ENCODE measurements around the gene CCDC170.
"Not testable (repeated sequence)": the region's sequence is repeated elsewhere in the genome, so short reads cannot be mapped to it uniquely, and the experiment has no call there.

CCDC170 gene

GRCh38 chr6:151493804-151494234, at the start of gene CCDC170:
Gene CCDC170, plus strand, starts transcription at chr6:151494017. Its CDS starts 112 bp downstream, at chr6:151494129.
- no peaks in the 10 kb centered on the region for H3K36me3 ChIP-seq (ENCODE audit: control insufficient read depth, low read depth, low read length)
- H3K9ac ChIP-seq (ENCODE audit: low read length) = peak within 1 kb of the TSS; percentile 51
- peaks cover 42% of the 10 kb centered on the region for H3K27me3 ChIP-seq (ENCODE audit: control insufficient read depth, insufficient read depth, low read length)
- H3K27ac ChIP-seq (ENCODE audit: low read length) = no peak within 1 kb of the TSS
- H3K4me3 ChIP-seq (ENCODE audit: low read length) = peak within 1 kb of the TSS; percentile 76
- peaks cover 3% of the 10 kb centered on the region for H3K4me1 ChIP-seq (ENCODE audit: control insufficient read depth, low read depth, low read length)
- H3K9me3 ChIP-seq (ENCODE audit: control insufficient read depth, low read depth, low read length) = no peaks in the 10 kb centered on the region

- H3K9ac ChIP-seq (ENCODE audit: low read length) = no peak overlapping the region
- no peak overlapping the region for H3K4me3 ChIP-seq (ENCODE audit: low read length)
- H3K4me1 ChIP-seq (ENCODE audit: control insufficient read depth, low read depth, low read length) = no peaks in the 10 kb centered on the region
- peaks cover 15% of the 10 kb centered on the region for H3K36me3 ChIP-seq (ENCODE audit: control insufficient read depth, low read depth, low read length)
- no peak overlapping the region for H3K27ac ChIP-seq (ENCODE audit: low read length)
- H3K9me3 ChIP-seq (ENCODE audit: control insufficient read depth, low read depth, low read length) = no peaks in the 10 kb centered on the region
- H3K27me3 ChIP-seq (ENCODE audit: control insufficient read depth, insufficient read depth, low read length) = no peaks in the 10 kb centered on the region
Measured at GRCh38 chr6:151445482-151445881, 48.3 kb upstream of the CCDC170 start.

- no peak overlapping the region for H3K9ac ChIP-seq (ENCODE audit: low read length)
- peaks cover 15% of the 10 kb centered on the region for H3K36me3 ChIP-seq (ENCODE audit: control insufficient read depth, low read depth, low read length)
- H3K27me3 ChIP-seq (ENCODE audit: control insufficient read depth, insufficient read depth, low read length) = no peaks in the 10 kb centered on the region
- no peak overlapping the region for H3K4me3 ChIP-seq (ENCODE audit: low read length)
- no peaks in the 10 kb centered on the region for H3K4me1 ChIP-seq (ENCODE audit: control insufficient read depth, low read depth, low read length)
- no peak overlapping the region for H3K27ac ChIP-seq (ENCODE audit: low read length)
- H3K9me3 ChIP-seq (ENCODE audit: control insufficient read depth, low read depth, low read length) = no peaks in the 10 kb centered on the region
Measured at GRCh38 chr6:151447237-151447636, 46.6 kb upstream of the CCDC170 start.

DNA sequence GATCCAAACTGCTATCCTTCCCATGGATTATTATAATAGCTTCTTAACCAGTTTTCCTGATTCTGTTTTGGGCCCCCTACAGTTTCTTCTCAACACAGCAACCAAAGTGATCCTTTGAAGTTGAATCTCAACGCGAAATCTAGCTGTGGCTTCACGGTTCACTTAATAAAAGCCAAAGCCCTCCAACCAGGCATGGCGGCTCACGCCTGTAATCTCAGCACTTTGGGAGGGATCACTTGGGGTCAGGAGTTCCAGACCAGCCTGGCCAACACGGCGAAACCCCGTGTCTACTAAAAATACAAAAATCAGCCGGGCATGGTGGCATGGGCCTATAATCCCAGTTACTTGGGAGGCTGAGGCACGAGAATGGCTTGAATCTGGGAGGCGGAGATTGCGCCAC, 45.2 kb upstream of the CCDC170 start:
- H3K27ac ChIP-seq (ENCODE audit: low read length) = no peak overlapping the region
- no peak overlapping the region for H3K4me3 ChIP-seq (ENCODE audit: low read length)
- peaks cover 2% of the 10 kb centered on the region for H3K4me1 ChIP-seq (ENCODE audit: control insufficient read depth, low read depth, low read length)
- peaks cover 14% of the 10 kb centered on the region for H3K36me3 ChIP-seq (ENCODE audit: control insufficient read depth, low read depth, low read length)
- no peak overlapping the region for H3K9ac ChIP-seq (ENCODE audit: low read length)
- H3K27me3 ChIP-seq (ENCODE audit: control insufficient read depth, insufficient read depth, low read length) = no peaks in the 10 kb centered on the region
- H3K9me3 ChIP-seq (ENCODE audit: control insufficient read depth, low read depth, low read length) = no peaks in the 10 kb centered on the region

- not testable (repeated sequence) for H3K27me3 ChIP-seq (ENCODE audit: control insufficient read depth, insufficient read depth, low read length); H3K9me3 ChIP-seq (ENCODE audit: control insufficient read depth, low read depth, low read length); H3K36me3 ChIP-seq (ENCODE audit: control insufficient read depth, low read depth, low read length); H3K27ac ChIP-seq (ENCODE audit: low read length)
- H3K4me1 ChIP-seq (ENCODE audit: control insufficient read depth, low read depth, low read length) = peaks cover 15% of the 10 kb centered on the region
- peak overlapping the region; percentile 95 for H3K9ac ChIP-seq (ENCODE audit: low read length)
- peak overlapping the region; percentile 92 for H3K4me3 ChIP-seq (ENCODE audit: low read length)
Measured at GRCh38 chr6:151450928-151451327, 42.9 kb upstream of the CCDC170 start.

DNA sequence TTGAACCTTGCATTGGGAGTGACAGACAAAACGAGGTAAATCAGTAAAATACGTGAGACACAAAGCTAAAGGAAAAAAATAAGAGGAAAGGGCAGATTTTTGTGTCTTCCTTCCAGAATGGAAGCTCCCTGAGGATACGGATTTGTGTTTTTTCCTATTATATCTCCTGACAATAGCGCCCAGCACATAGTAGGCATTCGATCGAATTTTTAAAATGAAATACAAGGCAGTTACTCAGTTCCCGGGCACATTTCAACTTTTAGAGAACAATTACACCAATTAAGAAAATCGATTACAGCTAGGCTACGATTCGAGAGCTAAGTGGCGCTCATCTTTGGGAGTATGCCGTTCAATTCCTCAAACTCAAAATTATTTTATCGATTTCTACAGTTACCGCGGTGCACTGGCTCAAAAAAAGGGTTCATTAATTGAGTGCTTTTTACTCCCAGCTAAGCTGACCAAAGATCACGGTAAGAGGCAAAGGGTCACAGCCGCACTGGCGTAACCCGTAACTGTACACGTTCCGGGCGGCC, 42.3 kb upstream of the CCDC170 start:
- H3K36me3 ChIP-seq (ENCODE audit: control insufficient read depth, low read depth, low read length) = no peaks in the 10 kb centered on the region
- H3K4me1 ChIP-seq (ENCODE audit: control insufficient read depth, low read depth, low read length) = peaks cover 15% of the 10 kb centered on the region
- H3K4me3 ChIP-seq (ENCODE audit: low read length) = peak overlapping the region; percentile 92
- peak overlapping the region; percentile 41 for H3K27ac ChIP-seq (ENCODE audit: low read length)
- peak overlapping the region; percentile 95 for H3K9ac ChIP-seq (ENCODE audit: low read length)
- no peaks in the 10 kb centered on the region for H3K9me3 ChIP-seq (ENCODE audit: control insufficient read depth, low read depth, low read length)
- no peaks in the 10 kb centered on the region for H3K27me3 ChIP-seq (ENCODE audit: control insufficient read depth, insufficient read depth, low read length)

DNA sequence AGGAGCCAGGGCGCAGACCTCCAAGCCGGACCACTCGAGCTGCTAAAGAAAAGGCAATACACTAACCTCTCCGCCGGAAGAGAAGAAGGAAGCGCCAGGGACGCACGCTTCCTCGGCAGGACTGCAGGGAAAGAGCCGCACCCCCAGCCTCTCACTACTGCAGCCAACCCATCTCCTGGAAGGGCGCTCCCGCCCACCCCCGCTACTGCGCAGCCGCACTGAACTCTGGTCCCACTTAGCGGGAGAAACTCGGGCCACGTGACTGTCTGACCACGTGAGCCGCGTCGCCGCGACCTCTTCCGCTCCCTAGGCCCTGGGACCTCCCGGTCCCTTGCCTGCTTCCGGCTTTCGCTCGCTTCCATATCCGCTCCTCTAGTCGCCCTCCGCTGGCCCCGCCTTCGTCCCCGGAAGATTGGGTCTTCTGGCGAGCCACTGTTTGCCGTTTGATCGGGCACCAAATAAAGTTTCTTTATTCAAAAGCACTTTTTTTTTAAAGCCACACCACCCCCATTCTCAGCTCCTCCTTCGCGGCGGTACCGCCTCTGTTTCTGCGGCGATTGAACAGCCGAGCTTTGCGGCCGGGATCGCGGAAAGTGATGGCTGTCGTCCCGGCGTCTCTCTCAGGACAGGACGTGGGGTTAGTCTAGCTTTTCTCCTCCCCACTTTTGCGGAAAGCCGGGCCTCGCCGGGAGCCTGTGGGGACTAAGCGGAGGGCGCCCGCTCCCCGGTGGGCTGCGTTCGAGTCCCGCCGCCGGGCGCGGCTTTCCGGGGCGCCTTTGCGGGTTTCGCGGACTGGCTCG, 41.7 kb upstream of the CCDC170 start, which contains the start of gene RMND1:
RMND1 (minus strand) TSS at position 177 of the 800 bp plus-strand sequence. CDS start 6,315 bp downstream, outside the sequence.
- peaks cover 15% of the 10 kb centered on the region for H3K4me1 ChIP-seq (ENCODE audit: control insufficient read depth, low read depth, low read length)
- H3K27me3 ChIP-seq (ENCODE audit: control insufficient read depth, insufficient read depth, low read length) = no peaks in the 10 kb centered on the region
- peak within 1 kb of the TSS; percentile 64 for H3K27ac ChIP-seq (ENCODE audit: low read length)
- peak within 1 kb of the TSS; percentile 99 for H3K4me3 ChIP-seq (ENCODE audit: low read length)
- peak within 1 kb of the TSS; percentile 95 for H3K9ac ChIP-seq (ENCODE audit: low read length)
- H3K9me3 ChIP-seq (ENCODE audit: control insufficient read depth, low read depth, low read length) = no peaks in the 10 kb centered on the region
- H3K36me3 ChIP-seq (ENCODE audit: control insufficient read depth, low read depth, low read length) = peaks cover 4% of the 10 kb centered on the region

DNA sequence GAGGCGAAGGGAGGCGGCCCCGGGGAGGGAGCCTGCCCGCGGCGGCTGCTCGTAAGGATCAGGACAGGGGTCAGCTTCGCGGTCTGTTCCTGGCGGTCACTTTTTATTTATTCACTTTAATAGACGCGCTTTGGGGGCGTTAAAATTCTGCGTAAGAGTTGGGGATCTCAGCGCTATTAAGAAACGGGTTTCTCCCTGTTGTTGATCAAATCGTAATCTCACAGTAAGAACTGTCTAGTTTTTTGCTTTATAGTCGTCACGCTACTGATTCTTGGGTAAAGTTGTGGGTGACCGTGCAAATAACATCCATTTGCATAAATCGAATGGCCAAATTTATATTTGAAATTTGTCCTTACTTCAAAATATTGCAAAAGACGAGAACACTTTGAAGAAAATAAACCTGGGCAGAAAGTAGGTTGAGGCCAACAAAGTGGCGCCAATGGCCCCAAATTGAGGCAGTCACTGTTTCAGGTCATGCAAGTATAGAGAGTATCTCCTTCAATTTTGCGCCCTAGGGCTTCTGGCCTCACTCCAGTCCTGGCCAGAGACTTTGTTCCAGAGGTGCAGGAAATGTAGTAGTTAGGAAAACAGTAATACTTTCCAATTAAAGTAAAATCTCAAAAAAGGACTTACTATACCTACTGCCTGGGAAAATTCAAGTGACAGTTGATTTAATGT, 40.9 kb upstream of the CCDC170 start:
- H3K4me3 ChIP-seq (ENCODE audit: low read length) = peak overlapping the region; percentile 99
- peaks cover 15% of the 10 kb centered on the region for H3K4me1 ChIP-seq (ENCODE audit: control insufficient read depth, low read depth, low read length)
- H3K9ac ChIP-seq (ENCODE audit: low read length) = peak overlapping the region; percentile 91
- peak overlapping the region; percentile 64 for H3K27ac ChIP-seq (ENCODE audit: low read length)
- H3K9me3 ChIP-seq (ENCODE audit: control insufficient read depth, low read depth, low read length) = no peaks in the 10 kb centered on the region
- H3K27me3 ChIP-seq (ENCODE audit: control insufficient read depth, insufficient read depth, low read length) = no peaks in the 10 kb centered on the region
- peaks cover 4% of the 10 kb centered on the region for H3K36me3 ChIP-seq (ENCODE audit: control insufficient read depth, low read depth, low read length)

GRCh38 chr6:151455751-151456398, 37.9 kb upstream of the CCDC170 start:
- not testable (repeated sequence) for H3K9me3 ChIP-seq (ENCODE audit: control insufficient read depth, low read depth, low read length); H3K9ac ChIP-seq (ENCODE audit: low read length); H3K4me3 ChIP-seq (ENCODE audit: low read length); H3K27me3 ChIP-seq (ENCODE audit: control insufficient read depth, insufficient read depth, low read length); H3K27ac ChIP-seq (ENCODE audit: low read length)
- Histone ChIP-seq H3K4me1 (ENCODE audit: control insufficient read depth, low read depth, low read length) (peaks cover 15% of the 10 kb centered on the region), H3K36me3 (ENCODE audit: control insufficient read depth, low read depth, low read length) (peaks cover 25% of the 10 kb centered on the region)

GRCh38 chr6:151461673-151462072, 32.1 kb upstream of the CCDC170 start:
- Histone ChIP-seq H3K27me3 (ENCODE audit: control insufficient read depth, insufficient read depth, low read length) (no peaks in the 10 kb centered on the region), H3K27ac (ENCODE audit: low read length) (no peak overlapping the region), H3K4me3 (ENCODE audit: low read length) (no peak overlapping the region), H3K9ac (ENCODE audit: low read length) (no peak overlapping the region), H3K9me3 (ENCODE audit: control insufficient read depth, low read depth, low read length) (no peaks in the 10 kb centered on the region), H3K36me3 (ENCODE audit: control insufficient read depth, low read depth, low read length) (peaks cover 52% of the 10 kb centered on the region), H3K4me1 (ENCODE audit: control insufficient read depth, low read depth, low read length) (no peaks in the 10 kb centered on the region)

DNA sequence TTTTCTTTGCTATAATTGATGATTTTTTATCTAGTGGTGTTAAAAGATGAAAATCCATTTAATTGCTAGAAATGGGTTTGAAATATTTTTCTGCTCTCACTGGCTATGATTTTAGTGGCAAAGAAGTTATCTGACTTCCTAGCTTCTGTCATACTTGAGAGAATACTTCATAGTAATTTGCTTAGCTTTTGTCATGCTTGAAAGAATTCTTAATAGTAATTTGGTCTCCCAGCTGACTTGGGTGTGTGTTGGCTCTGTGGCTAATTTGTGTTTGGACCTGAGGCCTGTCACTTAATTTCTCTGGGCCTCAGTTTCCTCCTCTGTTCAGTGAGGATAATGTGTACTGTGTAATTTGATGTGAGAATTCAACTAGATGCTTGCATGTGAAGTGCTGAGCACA, 29.1 kb upstream of the CCDC170 start:
- peaks cover 41% of the 10 kb centered on the region for H3K36me3 ChIP-seq (ENCODE audit: control insufficient read depth, low read depth, low read length)
- no peaks in the 10 kb centered on the region for H3K4me1 ChIP-seq (ENCODE audit: control insufficient read depth, low read depth, low read length)
- no peak overlapping the region for H3K9ac ChIP-seq (ENCODE audit: low read length)

More for the DNA sequence above, 29.1 kb upstream of the CCDC170 start:
- H3K27me3 ChIP-seq (ENCODE audit: control insufficient read depth, insufficient read depth, low read length) = no peaks in the 10 kb centered on the region
- H3K4me3 ChIP-seq (ENCODE audit: low read length) = no peak overlapping the region
- no peak overlapping the region for H3K27ac ChIP-seq (ENCODE audit: low read length)
- H3K9me3 ChIP-seq (ENCODE audit: control insufficient read depth, low read depth, low read length) = no peaks in the 10 kb centered on the region
